Measurements from ENCODE around the gene LIX1L.

The LIX1L gene

DNA sequence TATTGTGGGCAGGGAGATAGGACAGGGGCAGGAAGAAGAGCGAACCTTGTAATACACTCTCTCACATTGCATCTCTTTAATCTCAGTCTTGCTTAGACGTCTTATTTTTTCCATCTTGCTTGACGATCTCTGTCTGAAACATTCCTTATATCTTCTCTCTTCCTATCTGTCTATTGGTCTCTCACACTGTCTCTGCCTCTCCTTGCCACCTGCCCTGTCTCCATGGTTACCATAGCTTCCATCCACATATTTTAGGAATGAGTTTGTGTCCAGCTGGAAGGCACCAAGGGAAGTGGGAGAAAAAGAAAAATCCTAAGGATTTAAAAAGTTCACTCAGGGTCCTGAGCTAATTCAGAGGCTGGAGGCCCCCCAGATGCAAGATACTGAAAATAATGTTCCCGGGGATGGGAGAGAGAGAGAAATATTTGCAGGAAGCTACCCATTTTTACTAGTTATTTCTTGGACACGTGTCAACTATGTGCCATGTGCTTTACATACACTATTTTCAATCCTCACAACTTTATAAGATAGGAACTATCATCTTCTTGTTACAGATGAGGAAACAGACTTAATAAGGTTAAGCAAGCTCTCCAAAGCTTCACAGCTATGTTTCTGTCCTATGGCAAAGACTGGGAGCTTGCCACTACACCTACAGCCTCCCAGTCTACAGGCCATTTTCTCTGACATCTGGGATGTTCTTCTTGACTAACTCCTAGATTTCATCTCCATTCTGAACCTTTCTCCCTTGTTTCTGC is 5.6 kb upstream of the LIX1L start:
- no peak for DNase-seq (ENCODE audit: low read depth in 3 of 3)

- DNase-seq (ENCODE audit: low read depth in 3 of 3) = peak in 1 of 3 experiments; percentile 37
Observed at GRCh38 chr1:145962157-145963102, 4.6 kb upstream of the LIX1L start.

GRCh38 chr1:145961425-145962156 is 3.8 kb upstream of the LIX1L start:
- peak; percentile 30 to 70 (median 41) for DNase-seq (ENCODE audit: low read depth in 3 of 3)

DNA sequence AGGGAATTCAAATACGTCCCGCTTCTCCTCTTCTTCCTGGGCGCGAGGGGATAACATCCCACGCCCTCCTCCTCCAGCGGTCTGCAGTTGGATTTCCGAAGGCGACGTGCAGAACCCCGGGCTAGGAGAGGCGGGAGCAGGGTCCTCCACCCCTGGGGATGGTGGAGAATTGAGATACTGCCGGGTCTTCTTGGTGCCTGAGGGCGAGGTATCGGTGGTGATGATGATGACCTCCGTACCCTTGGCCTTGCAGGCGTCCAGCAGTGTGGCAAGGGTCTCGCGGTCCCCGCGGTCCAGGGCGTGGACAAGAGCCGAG is 3.2 kb upstream of the LIX1L start:
- no peak for DNase-seq (ENCODE audit: low read depth in 3 of 3)

- peak in 1 of 3 experiments; percentile 48 for DNase-seq (ENCODE audit: low read depth in 3 of 3)
Observed at GRCh38 chr1:145960468-145961108, 2.8 kb upstream of the LIX1L start.

DNA sequence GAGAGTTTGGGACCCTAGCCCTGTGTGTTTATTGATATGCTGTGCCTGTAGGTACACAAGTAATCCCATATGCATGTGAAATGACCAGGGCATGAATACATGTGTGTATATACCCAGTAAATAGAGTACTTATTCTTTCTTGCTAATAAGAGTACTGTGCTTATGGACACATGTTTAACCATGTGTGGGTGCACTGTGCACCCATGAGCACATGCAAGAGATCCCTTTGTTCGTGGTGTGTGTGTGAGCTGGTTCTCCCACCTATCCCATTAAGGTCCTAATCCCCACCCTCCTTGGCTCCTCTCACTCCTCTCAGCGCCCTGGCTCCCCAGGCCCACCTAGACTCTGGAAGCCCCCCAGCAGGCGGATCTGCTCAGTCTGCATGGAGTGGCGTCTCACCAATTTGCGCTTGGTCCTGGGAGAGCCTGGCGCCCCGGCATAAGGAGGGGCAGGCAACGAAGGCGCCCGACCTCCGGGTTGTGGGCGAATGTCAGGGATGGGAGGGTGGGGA is 2.2 kb upstream of the LIX1L start:
- no peak for DNase-seq (ENCODE audit: low read depth in 3 of 3)

DNA sequence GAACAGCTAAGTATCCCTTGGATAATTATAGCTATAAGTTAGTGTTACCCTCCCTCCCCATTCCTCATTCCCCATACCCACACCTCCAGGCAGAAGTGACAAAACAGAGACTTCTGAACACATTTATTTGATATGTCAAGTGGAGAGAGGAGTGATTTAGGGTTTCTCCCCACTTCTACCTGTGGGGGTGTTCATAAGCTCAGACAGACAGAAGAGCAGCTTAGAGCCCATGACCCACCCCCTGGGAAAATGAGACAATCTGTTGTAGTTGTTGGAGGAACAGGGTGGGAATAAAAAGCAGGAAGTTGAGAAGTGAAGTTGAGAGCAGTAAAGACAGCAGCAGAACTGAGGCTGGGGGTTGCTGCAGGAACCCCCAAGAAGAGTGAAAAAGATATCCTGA is 1.5 kb upstream of the LIX1L start:
- no peak for DNase-seq (ENCODE audit: low read depth in 3 of 3)

GRCh38 chr1:145958734-145959133 is 917 bp upstream of the LIX1L start:
- DNase-seq (ENCODE audit: low read depth in 3 of 3) = no peak

DNA sequence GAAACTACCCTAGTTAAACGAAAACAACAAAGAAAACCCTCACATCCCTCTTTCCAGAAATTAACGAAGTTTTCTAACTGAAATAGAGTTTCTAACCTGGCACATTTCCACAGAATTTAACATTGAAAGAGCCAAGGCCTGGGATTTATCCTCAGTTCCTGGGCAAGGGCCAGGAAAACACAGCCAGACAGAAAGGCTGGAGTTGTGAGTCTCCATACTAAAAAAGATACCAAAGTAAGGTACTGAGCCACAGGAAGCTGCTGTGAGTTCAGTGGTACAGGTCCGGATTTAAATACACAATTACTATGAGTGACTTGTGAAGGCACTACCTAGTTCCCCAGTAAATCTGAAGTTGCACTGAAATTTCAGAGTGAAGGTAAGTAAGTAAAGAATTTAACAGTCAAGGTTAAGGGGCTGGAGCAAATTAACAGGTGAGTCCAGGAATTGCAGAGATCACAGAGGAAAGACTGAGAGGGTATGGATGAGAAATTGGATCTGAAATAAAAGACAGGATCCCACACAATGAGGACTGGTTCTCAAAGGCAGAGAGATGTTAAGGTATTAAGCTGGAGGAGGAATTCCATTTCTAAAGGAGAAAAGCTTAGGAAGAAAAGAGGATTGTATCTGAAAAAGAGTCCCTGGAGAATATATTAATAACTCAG is 905 bp downstream of the LIX1L start:
- DNase-seq (ENCODE audit: low read depth in 3 of 3) = no peak

- DNase-seq (ENCODE audit: low read depth in 3 of 3) = no peak
Observed at GRCh38 chr1:145956361-145956760, 1.5 kb downstream of the LIX1L start.

DNA sequence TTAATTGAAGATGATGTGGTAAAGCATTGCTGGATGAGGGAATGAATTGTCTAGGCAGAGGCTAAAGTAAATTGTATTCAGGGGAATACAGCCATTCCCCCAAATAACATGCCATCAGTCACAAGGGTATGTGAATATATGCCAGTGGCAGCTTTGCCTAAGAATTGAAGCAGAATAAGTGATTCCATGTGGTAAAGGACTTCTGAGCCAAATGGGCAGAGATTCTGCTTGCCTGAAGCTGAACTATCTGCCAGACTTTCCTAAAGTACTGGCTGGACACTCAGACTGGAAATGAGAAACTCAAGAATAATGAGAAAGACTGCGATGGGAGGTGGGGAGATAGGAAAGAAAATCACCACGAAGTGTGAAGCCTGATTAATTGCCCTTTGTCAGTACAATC is 2.4 kb downstream of the LIX1L start:
- DNase-seq (ENCODE audit: low read depth in 3 of 3) = no peak

DNA sequence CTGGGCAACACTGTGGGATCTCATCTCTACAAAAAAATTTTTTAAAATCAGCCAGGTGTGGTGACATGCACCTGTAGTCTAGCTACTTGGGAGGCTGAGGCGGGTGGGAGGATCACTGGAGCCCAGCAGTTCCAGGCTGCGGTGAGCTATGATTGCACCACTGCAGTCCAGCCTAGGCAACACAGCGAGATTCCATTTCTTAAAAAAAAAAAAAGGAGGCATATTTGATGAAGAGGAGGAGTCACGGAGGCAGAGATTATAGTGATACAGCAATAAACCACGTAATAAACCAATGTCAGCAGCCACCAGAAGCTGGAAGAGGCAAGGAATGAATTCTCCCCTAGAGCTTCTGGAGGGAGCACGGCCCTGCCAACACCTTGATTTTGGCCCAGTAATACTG is 4.0 kb downstream of the LIX1L start:
- DNase-seq (ENCODE audit: low read depth in 3 of 3) = no peak

GRCh38 chr1:145952903-145953302 is 4.9 kb downstream of the LIX1L start:
- DNase-seq (ENCODE audit: low read depth in 3 of 3) = no peak

GRCh38 chr1:145951526-145951925 is 6.3 kb downstream of the LIX1L start:
- DNase-seq (ENCODE audit: low read depth in 3 of 3) = no peak

- DNase-seq (ENCODE audit: low read depth in 3 of 3) = no peak
Observed at GRCh38 chr1:145949219-145949618, 8.6 kb downstream of the LIX1L start.

DNA sequence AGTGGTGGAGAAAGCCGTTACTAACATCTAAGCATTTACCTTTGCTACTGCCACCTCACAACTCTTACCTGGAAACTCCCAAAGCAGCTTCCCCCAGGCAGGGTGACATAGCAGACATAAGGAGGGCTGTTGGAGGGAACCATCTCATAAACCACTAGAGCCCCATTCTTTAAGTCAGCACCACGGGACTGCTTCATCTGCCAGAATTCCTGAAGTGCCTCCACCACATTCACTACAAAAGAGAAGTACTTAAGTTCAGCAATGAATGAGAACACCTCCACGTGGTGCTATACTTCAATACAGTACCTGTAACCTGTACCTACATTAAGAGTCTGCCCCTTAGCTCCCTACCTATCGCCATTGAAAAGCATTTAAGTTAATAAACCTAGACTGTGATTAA is 10.3 kb downstream of the LIX1L start:
- DNase-seq (ENCODE audit: low read depth in 3 of 3) = no peak

- no peak for DNase-seq (ENCODE audit: low read depth in 3 of 3)
Observed at GRCh38 chr1:145946477-145946986, 11.3 kb downstream of the LIX1L start.

- DNase-seq (ENCODE audit: low read depth in 3 of 3) = no peak
Observed at GRCh38 chr1:145944532-145944931, 13.3 kb downstream of the LIX1L start.

GRCh38 chr1:145942871-145943270 is 14.9 kb downstream of the LIX1L start:
- DNase-seq (ENCODE audit: low read depth in 3 of 3) = no peak

- no peak for DNase-seq (ENCODE audit: low read depth in 3 of 3)
Observed at GRCh38 chr1:145942405-145942804, 15.4 kb downstream of the LIX1L start.

- no peak for DNase-seq (ENCODE audit: low read depth in 3 of 3)
Observed at GRCh38 chr1:145937436-145937835, 20.4 kb downstream of the LIX1L start.
